HG02798 (cell line): ENCODE results near the gene LCN6.

Experiments
- ATAC-seq: cut with Tn5 transposase; IDR thresholded peaks from one replicate; pipeline ENCODE4 v1.9.1; 2021; ENCODE audit warnings: mild to moderate bottlenecking; ENCODE audit not compliant: unreplicated experiment, poor library complexity

LCN6 gene

DNA sequence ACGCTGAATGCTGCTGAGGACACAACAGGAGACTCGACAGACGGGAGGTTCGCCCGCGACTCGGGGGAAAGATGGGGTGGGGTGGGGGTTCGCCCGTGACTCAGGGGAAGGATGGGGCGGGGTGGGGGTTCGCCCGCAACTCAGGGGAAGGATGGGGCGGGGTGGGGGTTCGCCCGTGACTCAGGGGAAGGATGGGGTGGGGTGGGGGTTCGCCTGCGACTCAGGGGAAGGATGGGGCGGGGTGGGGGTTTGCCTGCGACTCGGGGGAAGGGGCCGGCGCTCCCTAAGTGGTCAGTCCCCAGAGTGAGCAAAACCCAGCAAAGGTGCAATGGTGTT is 2.2 kb downstream of the LCN6 start:
- no peak for ATAC-seq

DNA sequence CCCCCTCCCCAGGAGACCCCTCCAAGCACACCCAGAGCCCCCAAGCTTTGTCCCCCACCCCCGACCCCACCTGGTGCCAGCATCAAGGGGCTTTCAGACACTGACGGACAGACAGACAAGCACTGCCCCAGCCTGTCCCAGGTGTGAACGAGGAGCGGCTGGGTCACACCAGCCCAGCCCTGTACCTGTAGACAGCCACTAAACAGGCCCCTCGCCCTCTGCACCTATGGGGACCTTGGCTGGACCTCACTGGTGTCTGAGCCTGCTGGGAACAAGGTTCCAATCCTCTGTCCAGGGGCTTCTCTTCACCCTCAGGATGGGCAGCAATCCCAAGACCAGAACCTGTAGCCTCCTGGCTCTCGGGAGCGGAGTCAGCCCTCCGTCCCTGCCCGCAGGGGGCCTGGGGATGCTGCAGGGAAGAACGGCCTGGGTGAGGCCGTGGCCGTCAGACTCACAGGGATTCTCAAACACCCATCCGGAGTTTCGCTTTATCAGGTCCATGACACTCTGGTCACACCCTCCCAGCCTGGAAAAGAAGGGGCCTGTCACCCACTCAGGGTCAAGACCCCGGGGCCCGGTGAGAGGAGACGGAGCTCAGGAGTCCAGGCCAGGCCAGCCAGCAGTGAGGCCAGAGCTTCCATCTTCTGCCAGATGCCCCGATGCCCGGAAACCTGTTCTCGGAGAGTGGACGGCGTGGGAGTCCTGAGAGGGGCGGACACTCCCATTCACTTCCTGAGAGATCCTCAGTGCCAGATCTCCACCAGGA is 2.8 kb downstream of the LCN6 start:
- ATAC-seq = no peak

DNA sequence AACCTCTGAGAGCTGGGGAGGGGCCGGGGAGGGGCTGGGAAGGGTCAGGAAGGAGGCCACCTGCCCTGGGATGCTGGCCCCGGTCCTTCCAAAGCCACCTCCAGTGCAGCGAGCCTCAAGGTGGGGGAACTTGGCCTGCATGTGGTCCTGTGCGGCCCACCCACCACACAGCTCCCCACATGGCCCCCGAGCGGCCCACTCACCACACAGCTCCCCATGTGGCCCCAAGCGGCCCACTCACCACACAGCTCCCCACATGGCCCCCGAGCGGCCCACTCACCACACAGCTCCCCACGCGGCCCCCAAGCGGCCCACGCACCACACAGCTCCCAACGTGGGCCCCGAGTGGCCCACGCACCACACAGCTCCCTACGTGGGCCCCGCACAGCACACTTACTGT is 3.6 kb downstream of the LCN6 start:
- ATAC-seq = no peak

DNA sequence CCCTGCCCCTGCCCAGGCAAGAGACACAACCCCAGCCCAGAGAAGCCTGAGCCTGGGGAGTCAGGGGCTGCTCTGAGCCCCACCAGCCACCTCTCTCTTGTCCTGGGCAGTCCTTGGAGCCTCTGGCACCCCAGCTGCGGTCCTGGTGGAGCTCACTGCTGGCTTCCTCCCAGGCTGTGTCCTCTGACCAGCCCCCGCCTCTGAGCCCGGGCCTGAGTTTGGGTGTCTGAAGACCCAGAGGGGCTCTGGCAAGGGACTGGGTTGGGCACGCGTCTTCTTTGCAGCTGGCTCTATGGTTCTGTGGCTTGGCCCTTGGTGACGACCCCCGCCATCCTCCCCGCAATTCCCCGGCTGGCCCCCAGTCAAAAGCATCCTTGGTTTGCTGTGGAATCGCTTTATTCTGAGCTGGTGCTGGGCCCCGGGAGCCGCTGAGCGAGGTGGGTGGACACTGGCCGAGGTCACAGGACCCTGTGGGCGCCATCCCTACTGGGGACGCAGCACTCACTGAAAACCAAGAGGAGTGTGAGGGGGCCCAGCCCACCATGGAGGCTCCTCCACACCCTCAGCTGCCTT is 4.6 kb downstream of the LCN6 start:
- ATAC-seq = no peak

DNA sequence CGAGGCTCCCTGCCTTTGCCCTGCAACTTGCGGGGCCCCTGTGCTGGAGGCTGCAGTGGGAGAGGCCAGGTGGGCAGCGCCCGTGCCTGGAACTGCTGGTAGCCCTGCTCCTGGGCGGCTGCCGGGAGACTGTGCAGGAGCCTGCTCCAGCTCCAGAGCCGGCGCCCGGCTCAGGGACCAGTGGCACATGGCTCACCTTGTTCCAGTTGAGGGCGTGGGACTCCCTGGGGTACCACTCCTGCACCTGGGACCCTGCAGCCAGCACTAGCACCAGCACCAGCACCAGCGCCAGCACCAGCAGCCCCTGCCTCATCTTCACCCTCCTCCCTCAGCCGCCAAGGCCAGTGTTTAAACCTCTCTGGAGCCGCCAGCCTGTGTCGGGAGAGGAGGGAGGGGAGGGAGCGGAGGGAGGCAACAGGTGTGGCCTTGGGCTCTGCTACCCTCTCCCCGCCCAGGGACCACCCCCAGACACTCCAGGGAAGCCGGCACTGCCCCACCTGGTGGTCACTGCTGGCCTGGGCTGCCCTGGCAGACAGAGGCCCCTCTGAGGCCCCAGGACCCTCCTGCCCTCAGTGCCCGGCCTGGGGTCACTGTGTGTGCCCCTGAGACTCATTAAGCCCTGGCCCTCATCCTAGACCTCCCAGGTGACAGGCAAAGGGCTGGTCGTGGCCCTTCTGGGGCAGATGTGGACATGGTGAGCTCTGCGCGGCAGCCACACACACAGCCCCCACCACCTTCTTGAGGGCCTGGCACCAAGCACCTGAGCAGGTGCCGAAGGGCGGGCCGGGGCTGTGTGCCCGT is 5.5 kb downstream of the LCN6 start, which contains the start of gene LCN10:
LCN10 (minus strand) TSS at position 350 of the 801 bp plus-strand sequence; CDS start at position 313, 37 bp downstream.
- no peak for ATAC-seq

DNA sequence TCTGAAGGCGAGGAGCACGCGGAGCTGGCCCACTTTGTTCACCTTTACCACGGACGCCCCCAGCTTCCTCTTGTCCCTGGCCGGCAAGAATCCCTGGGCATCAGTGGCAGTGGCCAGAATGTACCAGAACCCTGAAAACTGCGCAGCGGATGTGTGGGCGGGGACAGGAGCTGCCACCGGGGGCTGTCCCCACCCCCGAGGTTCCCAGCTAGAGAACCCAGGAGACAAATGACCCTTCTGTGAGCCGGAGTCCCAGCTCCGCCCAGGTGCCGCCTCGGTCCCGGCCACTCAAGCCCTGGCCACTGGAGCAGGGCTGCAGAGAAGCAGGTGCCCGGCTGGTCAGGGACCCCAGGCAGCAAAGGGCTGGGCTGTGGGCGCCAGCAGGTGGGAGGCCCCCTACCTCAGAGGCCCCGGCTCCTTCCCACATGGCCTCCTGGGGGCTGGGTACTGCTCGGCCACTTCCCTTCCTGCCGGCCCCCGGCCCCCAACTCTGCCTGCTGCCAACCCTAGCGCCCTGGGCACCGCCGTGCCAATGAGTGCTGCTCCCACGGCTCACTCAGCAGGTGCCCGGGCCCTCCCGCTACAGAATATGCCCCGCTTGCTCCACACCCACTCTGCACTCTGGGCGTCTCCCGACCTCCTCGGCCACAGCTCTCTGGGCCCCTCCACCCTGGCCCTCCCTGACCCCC is 6.3 kb downstream of the LCN6 start:
- ATAC-seq = no peak

DNA sequence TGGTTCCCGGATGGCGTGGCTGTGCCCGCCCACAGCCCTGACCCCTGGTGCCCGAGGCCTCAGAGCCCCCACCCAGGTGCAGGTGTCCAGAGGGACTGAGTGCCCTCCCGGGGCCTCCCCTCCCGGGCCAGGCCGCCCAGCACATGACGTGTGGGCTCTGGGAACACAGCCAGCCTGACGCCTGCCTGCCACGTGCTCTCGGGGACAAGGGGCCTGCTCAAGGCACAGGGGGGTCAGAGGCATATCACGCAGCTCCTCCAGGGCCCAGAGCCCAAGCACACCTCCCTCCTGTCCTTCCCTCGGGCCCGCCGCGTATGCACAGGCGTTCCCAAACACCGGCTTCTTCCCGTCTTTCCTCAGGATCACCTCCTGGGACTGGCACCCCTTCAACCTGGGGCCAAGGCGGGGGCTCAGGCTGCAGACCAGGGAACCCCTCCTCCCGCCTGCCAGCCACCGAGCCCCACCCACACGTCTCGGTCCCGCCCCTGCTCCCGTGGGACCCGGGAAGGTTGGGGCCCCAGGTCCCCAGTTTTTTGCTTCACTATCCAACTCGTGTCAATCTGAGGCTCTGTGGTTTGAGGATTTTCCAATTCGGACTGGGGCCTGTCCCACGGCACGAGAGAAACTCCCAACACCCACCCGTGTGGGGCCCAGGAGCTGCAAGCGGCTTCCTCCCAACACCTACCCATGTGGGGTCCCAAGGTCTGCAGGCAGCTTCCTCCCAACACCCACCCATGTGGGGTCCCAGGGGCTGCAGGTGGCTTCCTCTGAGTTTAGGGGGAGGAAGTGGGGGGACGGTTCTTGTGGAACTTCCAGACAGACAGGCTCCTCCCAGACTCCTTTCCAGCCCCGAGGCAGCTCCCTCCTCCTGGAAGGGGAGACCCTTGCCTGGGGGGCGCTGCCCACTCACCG is 7.1 kb downstream of the LCN6 start:
- ATAC-seq = no peak

DNA sequence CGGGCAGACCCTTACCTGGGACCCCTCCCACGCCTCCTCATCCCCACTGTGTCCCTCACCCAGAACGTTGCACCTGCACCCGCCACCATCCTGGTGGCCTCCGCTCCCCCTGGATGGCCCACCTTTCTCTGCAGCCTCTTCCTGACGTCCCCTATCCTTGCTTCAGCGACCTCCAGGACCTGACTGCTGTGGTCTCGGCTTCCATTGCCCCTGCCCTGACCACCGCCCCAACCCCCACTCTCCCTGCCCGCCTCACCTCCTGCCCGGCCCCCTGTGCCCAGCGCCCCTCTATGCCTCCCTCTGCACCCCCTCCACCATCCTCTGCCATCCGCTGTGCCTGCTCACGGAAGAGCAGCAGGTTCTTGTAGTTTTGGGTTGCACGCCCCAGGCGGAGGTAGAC is 7.8 kb downstream of the LCN6 start:
- ATAC-seq = no peak

DNA sequence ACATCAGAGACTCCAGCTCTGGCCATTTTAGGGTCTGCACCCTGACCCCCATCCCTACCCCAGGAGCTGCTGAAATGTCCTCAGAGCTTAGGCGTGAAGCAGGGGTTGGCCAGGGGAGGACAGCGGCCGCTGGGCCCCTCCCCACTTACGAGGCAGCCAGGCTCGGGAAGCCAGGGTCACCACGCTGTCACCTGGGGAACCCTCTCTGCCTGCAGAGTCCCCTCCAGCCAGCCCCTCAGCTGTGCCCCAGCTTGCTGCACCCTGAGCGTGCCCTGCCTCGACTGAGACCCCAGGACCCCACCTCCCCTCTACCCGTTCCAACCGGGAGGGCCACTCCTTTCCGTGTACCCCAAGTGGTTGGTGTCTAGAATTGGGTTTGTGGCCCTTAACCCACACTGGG is 8.3 kb downstream of the LCN6 start:
- ATAC-seq = no peak

DNA sequence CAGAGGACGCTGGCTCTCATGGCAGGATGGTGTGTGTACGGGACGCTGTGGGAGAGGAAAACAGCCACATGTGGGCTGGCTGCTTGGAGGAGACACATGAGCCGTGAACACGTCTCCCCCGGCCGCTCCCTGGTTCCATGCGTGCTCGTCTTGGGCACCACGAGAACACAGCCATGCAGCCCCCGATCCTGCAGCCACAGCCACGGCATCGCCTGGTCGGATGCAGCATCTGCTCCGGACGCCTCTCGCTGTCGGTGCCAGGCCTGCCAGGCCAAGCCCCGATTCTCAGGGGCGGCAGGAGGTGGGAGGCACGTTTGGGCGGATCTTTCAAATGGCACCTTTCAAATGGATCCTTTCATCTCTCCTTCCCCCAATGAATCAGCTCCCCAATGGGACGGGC is 8.8 kb downstream of the LCN6 start:
- no peak for ATAC-seq

DNA sequence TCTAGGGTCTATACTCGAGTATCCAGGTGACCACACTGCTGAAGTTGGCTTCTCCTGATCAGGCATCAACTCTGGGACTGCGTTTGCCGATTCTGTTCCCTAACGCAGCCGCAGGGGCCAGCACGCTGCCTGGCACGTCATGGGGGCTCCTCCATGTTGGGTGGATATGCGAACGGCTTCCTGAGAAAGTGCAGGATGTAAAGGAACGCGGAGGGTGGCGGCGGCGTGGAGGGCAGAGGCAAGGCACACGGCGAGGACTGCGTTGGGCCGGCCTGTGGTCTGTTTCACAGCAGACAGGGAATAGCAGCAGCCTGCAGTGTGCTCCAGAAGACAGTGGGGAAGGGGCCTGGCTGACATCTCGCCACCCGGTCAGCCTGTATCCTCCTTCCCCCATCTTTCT is 9.4 kb downstream of the LCN6 start:
- ATAC-seq = no peak

DNA sequence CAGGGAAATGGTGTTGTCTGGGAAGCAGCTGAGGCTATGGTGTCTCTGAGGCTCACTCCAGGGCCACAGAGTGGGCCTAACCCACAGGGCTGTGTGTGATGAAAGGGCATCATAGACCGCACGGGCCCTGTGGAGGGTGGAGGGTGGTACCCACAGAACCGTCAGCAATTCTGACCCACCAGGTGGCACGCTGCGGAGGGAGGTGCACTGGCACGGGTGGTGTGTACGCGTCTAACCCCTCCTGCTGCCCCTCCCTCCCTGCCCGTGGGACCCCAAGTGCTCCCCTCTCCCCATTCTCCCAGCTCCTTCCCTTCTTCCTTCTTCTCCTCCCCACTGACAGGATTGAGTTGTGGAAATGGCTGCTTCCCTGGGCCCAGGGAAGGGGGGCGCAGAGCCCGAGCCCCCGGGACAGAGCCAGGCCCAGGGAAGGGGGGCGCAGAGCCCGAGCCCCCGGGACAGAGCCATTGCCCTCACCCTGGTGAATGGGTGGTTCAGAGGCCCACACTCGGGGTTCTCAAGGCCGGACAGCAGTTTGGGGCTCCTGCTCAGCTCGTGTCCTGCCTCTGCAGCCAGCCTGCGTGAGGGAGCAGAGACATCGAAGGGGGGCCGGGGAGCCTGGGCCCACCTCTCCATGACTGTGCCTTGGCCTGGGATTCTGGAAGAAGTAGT is 12.4 kb downstream of the LCN6 start:
- ATAC-seq = no peak

DNA sequence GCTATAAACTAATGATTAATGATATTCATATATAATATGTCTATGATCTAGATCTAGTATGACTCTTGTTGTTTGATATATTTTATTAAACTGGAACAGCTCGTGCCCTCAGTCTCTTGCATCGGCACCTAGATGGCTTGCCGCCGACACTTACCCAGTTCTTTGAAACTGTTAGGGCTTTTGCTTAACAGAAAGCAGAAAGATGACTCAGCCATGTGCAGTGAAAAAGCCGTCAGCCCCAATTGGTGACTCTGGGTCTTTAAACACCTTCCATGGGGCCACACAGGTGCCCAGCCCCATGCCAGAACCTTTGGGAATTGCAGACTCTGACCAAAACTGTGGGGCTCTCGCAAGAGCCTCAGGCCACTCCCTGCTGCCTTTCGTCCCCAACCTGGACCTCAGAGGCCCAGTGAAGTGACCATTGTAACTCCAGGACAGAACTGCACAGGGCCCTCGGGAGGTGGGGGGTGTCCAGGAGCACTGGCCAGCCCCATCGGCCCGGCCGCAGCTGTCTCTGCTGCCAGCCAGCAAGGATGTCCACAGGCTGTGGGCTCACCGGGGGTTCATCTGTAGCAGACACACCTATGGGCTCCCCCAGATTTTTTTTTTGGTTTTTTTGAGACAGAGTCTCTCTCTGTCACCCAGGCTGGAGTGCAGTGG is 13.4 kb downstream of the LCN6 start:
- no peak for ATAC-seq

DNA sequence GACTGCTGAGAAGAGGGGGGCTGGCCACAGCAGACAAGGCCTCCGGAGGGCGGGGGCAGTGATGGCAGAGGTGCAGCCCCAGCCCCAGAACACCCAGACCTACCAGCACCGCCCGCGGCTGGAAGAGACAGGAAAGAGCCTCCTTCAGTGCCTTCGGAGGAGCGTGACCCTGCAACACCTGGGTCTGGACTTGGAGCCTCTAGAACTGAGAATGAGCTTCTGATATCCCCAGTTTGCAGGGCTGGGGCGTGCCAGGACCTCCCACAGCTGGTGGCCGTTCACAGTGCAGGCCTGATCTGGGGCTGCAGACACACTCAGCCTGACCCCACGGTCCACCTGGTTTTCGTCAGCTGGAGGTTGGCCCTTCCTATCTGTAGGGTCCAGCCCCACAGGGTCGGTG is 14.7 kb downstream of the LCN6 start:
- no peak for ATAC-seq

DNA sequence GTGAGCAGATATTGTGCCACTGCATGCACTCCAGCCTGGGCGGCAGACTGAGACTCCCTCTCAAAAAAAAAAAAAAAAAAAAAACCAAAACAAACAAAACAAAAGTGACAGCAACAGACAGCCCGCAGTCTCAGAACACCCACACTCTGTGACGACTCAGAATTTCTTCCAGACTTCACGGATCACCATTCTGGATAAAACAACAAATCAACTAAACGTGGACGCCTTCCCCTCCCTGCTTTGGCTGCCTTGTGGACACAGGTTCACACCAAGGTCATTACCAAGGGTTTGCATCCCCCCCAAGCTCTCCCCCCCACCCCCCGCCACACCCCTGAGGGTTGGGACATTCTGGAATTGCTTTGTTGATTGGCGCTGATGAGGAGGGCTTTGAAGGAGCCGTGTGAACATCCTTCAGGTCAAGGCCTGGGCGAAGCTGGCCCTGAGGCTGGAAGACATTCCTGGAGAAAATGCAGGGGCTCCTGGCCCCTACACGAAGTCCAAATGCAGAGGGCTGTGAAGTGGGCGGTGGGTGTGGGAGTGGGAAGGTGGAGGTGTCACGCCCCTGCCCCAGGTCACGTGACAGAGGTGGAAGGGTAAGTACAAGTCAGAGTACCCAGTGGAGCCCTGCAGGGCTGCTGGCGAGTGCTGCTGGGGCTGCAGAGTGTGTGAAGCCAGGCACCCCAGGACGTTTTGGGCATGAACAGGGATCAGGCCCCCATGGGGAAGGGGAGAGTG is 15.7 kb downstream of the LCN6 start:
- ATAC-seq = no peak

DNA sequence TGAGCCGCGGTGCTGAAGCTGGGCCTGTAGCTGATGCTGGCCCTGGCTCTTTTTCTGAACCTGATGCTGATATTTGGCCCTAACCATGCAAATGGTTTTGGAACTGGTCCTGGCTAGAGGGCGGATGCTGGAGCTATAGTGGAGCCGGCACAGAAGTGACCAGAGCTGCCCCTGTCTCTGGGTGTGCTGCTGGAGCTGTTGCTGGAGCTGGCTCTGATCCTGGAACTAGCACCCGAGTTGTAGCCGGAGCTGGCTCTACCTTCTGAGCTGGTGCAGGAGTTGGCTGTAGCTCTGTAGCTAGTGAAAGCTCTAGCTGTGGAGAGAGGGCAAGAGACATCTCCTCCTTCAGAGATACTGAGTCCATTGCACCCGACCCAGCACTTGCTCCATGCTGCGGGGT is 18.4 kb downstream of the LCN6 start:
- ATAC-seq = no peak

DNA sequence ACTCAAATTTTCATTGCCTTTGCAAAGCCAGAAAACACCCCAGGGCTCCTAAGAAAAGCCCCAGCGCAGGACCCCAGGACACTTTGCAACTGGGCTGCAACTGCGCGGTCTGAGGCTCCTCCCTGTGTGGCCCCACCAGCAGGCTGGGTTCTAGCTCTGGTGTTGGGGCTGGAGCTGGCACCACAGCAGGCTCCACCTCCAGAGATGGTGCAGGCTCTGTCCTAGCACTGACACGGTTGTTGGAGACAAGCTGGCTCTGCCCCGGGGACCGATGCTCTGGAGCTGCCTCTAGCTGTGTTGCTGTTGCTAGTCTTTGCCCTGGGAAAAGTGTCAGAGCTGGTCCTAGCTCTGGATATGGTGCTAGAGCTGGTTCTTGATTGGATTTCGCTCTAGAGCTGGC is 19.2 kb downstream of the LCN6 start:
- ATAC-seq = no peak

DNA sequence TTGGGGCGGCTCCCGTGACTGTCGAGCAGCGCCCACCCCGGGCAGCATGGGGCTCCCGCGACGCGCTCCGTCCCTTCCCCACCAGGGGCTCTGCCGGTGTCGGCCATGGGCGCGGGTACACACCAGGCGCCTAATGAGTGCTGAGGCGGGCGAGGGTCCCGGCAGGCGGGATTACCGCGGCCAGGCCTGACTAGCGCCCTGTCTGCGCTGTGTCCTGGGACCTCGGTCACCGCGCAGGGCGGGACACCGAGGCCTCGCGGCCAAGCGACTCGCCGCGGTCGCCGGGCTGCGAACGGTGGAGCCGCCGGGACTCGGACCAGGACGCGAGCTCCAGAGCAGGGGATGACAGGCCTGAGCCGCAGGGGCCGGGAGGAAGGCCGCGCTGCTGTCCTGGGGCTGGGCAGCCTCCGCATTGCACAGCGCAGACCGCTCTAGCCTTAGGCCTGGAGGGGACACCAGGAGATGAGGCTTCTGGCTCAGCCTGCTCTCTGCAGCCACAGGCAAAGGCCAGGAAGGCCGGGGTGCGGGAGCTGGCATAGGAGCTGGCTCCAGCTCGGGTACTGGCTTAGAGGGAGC is 19.7 kb downstream of the LCN6 start:
- peak; percentile 16 for ATAC-seq
